ENCODE data around the gene VWF.
"Not testable (repeated sequence)": the region's sequence is repeated elsewhere in the genome, so short reads cannot be mapped to it uniquely, and the experiment has no call there.

VWF gene

DNA sequence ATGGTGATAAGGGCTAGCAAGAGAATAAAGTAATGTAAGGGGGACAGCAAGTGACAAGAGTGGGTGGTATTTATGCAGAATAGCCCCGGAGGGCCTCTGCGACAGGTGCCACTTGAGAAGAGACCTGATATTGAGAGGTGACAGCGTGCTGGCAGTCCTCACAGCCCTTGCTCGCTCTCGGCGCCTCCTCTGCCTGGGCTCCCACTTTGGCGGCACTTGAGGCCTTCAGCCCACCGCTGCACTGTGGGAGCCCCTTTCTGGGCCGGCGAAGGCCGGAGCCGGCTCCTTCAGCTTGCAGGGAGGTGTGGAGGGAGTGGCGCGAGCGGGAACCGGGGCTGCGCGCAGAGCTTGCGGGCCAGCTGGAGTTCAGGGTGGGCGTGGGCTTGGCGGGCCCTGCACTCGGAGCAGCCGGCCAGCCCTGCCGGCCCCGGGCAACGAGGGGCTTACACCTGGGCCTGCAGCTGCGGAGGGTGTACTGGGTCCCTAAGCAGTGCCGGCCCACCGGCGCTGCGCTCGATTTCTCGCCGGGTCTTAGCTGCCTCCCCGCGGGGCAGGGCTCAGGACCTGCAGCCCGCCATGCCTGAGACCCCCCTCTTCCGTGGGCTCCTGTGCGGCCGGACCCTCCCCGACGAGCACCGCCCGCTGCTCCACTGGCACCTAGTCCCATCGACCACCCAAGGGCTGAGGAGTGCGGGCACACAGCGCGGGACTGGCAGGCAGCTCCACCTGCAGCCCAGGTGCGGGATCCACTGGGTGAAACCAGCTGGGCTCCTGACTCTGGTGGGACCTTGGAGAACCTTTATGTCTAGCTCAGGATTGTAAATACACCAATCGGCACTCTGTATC, 34.9 kb upstream of the VWF start:
- H3K9me3 ChIP-seq (ENCODE audit: control insufficient read depth, insufficient read depth, low read length); H3K4me3 ChIP-seq (ENCODE audit: low read depth, low read length); H3K4me1 ChIP-seq (ENCODE audit: control insufficient read depth, insufficient read depth, low read length); H3K36me3 ChIP-seq (ENCODE audit: control insufficient read depth, insufficient read depth, low read length); H3K27me3 ChIP-seq (ENCODE audit: control insufficient read depth, insufficient read depth, low read length); H3K9ac ChIP-seq (ENCODE audit: low read depth, low read length): not testable (repeated sequence)

DNA sequence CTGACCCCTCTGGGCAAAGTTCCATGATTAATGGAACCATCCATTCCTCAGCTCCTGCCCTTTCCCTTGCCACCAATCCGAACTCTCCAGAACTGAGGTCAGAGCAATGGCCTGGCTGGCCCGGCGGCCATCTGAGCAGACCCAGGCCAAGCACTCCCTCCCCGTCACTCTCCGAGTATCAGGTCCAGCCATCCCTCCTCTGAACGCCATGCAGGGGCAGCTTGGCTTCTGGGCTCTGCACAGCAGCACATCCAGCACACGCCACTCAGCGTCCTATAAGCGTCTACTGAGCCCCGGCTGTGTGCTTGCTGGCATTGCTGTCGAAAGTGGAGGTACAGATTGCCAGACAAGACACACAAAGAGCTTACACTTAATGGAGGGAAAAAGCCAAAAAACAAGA, 34.3 kb upstream of the VWF start:
- Histone ChIP-seq H3K27me3 (ENCODE audit: control insufficient read depth, insufficient read depth, low read length) (no peaks in the 10 kb centered on the region), H3K9me3 (ENCODE audit: control insufficient read depth, insufficient read depth, low read length) (no peaks in the 10 kb centered on the region), H3K4me3 (ENCODE audit: low read depth, low read length) (no peak overlapping the region), H3K4me1 (ENCODE audit: control insufficient read depth, insufficient read depth, low read length) (no peaks in the 10 kb centered on the region), H3K9ac (ENCODE audit: low read depth, low read length) (no peak overlapping the region), H3K36me3 (ENCODE audit: control insufficient read depth, insufficient read depth, low read length) (no peaks in the 10 kb centered on the region)

DNA sequence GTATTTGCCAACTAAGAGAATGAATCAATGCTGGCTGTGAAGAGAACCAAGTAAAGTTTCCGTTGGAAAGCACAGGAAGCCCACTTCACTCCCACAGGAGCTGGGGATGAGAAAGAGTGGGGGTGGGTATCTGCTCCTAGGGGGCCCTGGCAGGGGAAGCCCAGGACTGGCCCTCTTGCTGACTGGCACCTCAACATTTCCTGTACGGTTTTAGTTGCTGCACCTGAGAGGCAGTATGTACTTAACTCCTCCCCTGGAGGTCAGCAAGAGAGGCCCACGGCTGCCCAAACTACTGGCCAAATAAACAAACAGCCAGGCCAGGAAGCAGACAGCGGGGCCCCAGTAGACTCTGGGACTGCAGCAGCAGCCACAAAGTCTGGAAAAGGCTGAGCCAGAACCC, 33.8 kb upstream of the VWF start:
- no peak overlapping the region for H3K4me3 ChIP-seq (ENCODE audit: low read depth, low read length)
- H3K9me3 ChIP-seq (ENCODE audit: control insufficient read depth, insufficient read depth, low read length) = no peaks in the 10 kb centered on the region
- no peaks in the 10 kb centered on the region for H3K4me1 ChIP-seq (ENCODE audit: control insufficient read depth, insufficient read depth, low read length)
- H3K9ac ChIP-seq (ENCODE audit: low read depth, low read length) = no peak overlapping the region
- H3K36me3 ChIP-seq (ENCODE audit: control insufficient read depth, insufficient read depth, low read length) = no peaks in the 10 kb centered on the region
- H3K27me3 ChIP-seq (ENCODE audit: control insufficient read depth, insufficient read depth, low read length) = no peaks in the 10 kb centered on the region

DNA sequence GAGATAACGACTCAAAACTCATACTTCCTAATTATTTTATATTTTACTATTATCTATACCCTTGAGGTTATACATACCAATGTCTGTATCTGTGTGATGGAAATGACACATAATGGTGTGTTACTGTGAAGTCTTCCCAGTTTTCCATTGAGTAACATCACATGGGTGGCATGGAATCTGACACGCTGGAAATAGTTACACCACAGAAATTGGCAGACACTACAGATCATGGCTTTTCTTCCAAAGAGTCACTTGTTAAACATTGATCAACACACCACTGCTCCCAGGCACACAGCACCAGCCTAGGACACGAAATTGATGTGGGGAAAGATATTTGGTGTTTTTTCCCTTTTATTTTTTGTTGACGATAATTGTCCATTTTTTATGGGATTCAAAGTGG, 33.0 kb upstream of the VWF start:
- Histone ChIP-seq H3K9ac (ENCODE audit: low read depth, low read length) (no peak overlapping the region), H3K9me3 (ENCODE audit: control insufficient read depth, insufficient read depth, low read length) (no peaks in the 10 kb centered on the region), H3K4me1 (ENCODE audit: control insufficient read depth, insufficient read depth, low read length) (no peaks in the 10 kb centered on the region), H3K27me3 (ENCODE audit: control insufficient read depth, insufficient read depth, low read length) (no peaks in the 10 kb centered on the region), H3K4me3 (ENCODE audit: low read depth, low read length) (no peak overlapping the region), H3K36me3 (ENCODE audit: control insufficient read depth, insufficient read depth, low read length) (no peaks in the 10 kb centered on the region)

DNA sequence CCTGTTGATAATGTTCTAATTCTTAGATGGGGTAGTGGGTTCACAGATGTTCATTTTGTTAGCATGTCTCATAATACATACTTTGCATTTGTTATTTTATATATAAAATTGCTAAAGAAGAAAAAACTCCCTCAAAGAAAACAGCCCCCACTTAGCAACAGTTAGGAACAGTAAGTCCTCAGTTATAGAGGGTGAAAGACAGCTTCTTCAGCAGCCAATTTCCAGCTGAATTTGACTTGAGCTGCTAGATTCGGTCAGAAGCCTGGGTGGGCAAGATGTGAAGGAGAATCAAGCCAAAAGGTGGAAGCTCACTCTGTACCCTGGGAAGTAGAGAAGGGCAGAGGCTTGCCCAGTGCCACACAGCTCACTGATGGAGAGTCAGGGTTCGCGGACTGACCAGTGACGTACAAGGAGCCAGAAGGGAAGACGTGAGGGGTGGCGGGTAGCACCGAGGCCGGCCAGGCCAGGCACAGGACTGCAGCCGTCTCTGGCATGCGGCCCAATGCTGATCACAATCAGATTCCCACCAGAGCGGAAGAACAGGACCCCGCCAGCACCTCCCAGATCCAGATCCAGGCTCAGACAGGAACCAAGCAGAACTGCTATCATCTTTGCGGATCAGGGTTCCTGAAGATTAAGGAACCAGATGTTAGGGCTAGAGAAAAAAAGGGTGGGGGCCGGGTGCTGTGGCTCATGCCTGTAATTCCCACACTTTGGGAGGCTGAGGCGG, 30.4 kb upstream of the VWF start:
- H3K36me3 ChIP-seq (ENCODE audit: control insufficient read depth, insufficient read depth, low read length) = no peaks in the 10 kb centered on the region
- no peaks in the 10 kb centered on the region for H3K27me3 ChIP-seq (ENCODE audit: control insufficient read depth, insufficient read depth, low read length)
- H3K4me3 ChIP-seq (ENCODE audit: low read depth, low read length) = no peak overlapping the region
- H3K9ac ChIP-seq (ENCODE audit: low read depth, low read length) = no peak overlapping the region
- no peaks in the 10 kb centered on the region for H3K9me3 ChIP-seq (ENCODE audit: control insufficient read depth, insufficient read depth, low read length)
- no peaks in the 10 kb centered on the region for H3K4me1 ChIP-seq (ENCODE audit: control insufficient read depth, insufficient read depth, low read length)

DNA sequence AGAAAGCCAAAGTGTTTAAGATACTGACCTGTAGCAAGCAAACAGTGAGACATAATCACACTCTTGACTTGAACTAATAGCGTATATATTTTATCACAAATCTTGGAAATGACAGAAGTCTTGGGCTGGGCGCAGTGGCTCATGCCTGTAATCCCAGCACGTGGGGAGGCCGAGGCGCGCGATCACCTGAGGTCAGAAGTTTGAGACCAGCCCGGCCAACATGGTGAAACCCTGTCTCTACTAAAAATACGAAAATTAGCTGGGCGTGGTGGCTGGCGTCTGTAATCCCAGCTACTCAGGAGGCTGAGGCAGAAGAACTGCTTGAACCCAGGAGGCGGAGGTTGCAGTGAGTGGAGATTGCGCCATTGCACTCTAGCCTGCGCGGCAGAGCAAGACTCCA, 24.3 kb upstream of the VWF start:
- not testable (repeated sequence) for H3K4me1 ChIP-seq (ENCODE audit: control insufficient read depth, insufficient read depth, low read length); H3K4me3 ChIP-seq (ENCODE audit: low read depth, low read length); H3K9me3 ChIP-seq (ENCODE audit: control insufficient read depth, insufficient read depth, low read length); H3K9ac ChIP-seq (ENCODE audit: low read depth, low read length); H3K27me3 ChIP-seq (ENCODE audit: control insufficient read depth, insufficient read depth, low read length); H3K36me3 ChIP-seq (ENCODE audit: control insufficient read depth, insufficient read depth, low read length)

DNA sequence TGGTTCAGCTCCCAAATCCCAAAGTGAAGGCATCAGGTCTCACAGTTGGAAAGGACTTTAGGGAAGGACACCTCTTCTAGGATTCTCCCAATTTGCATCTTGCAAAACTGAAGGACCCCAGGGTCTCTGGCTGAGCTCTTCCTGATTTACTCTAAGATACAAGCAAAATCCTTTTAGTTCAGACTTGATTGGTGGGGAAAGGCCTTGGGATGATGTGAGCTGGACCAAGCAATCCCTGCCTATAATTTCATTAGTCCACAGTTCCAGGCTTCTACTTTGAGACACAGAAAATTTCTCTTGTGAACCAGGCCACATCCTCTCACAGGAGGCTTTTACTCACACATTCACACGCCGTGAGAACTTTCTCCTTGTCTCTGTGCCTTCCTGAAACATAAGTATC, 23.6 kb upstream of the VWF start:
- Histone ChIP-seq H3K9me3 (ENCODE audit: control insufficient read depth, insufficient read depth, low read length) (no peaks in the 10 kb centered on the region), H3K27me3 (ENCODE audit: control insufficient read depth, insufficient read depth, low read length) (no peaks in the 10 kb centered on the region), H3K4me3 (ENCODE audit: low read depth, low read length) (no peak overlapping the region), H3K36me3 (ENCODE audit: control insufficient read depth, insufficient read depth, low read length) (no peaks in the 10 kb centered on the region), H3K4me1 (ENCODE audit: control insufficient read depth, insufficient read depth, low read length) (no peaks in the 10 kb centered on the region), H3K9ac (ENCODE audit: low read depth, low read length) (no peak overlapping the region)

DNA sequence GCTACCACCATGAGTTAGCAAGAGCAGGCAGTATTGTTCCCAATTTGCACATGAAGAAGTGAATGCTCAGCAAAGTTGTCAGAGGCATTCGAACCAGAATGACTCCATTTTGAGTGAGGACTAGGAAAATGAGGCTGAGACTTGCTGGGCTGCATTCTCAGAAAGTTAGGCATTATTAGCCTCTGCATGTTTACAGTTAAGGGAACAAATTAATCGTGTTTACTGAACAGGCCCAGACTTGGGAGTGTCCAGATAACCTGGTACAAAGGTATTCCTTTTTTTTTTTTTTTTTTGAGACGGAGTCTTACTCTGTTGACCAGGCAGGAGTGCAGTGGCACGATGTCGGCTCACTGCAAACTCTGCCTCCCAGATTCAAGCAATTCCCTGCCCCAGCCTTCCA, 22.5 kb upstream of the VWF start:
- Histone ChIP-seq H3K36me3 (ENCODE audit: control insufficient read depth, insufficient read depth, low read length) (no peaks in the 10 kb centered on the region), H3K9ac (ENCODE audit: low read depth, low read length) (no peak overlapping the region), H3K27me3 (ENCODE audit: control insufficient read depth, insufficient read depth, low read length) (no peaks in the 10 kb centered on the region), H3K4me1 (ENCODE audit: control insufficient read depth, insufficient read depth, low read length) (no peaks in the 10 kb centered on the region), H3K4me3 (ENCODE audit: low read depth, low read length) (no peak overlapping the region), H3K9me3 (ENCODE audit: control insufficient read depth, insufficient read depth, low read length) (no peaks in the 10 kb centered on the region)

DNA sequence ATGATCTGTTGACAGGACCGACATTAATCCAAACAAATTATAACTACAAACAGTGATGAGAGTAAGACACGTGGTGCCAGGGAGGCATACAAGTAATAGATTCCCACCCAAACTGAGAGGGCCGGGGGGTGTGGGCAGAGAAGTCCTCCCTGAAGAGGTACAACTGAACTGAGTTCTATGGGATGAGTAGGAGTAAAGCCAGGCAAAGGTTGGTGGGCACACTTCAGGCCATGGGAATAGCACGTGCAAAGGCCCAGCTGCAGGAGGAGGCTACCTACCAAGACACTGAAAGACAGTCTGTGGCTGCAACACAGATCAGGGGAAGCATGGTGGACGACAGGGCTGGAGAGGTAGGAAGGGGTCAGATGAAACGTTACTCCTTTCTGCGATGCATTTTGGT, 22.0 kb upstream of the VWF start:
- Histone ChIP-seq H3K4me1 (ENCODE audit: control insufficient read depth, insufficient read depth, low read length) (no peaks in the 10 kb centered on the region), H3K36me3 (ENCODE audit: control insufficient read depth, insufficient read depth, low read length) (no peaks in the 10 kb centered on the region), H3K4me3 (ENCODE audit: low read depth, low read length) (no peak overlapping the region), H3K9me3 (ENCODE audit: control insufficient read depth, insufficient read depth, low read length) (no peaks in the 10 kb centered on the region), H3K9ac (ENCODE audit: low read depth, low read length) (no peak overlapping the region), H3K27me3 (ENCODE audit: control insufficient read depth, insufficient read depth, low read length) (no peaks in the 10 kb centered on the region)

DNA sequence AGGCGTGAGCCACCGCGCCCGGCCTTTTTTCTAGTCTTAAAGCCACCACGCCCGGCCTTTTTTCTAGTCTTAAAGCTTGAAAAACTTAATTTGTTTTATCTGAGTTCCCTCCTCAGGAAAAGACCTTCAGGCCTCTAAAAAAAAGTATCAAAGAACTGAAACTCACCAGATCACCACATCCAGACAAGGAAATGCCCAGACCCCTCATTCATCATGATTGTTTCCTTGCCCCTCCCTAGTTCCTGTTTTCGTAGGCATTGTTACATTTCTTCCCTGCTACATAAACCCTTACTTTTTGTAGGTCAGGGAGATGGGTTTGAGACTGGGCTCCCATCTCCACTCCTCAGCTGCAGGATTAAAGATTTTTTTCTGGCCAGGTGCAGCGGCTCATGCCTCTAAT, 21.1 kb upstream of the VWF start:
- Histone ChIP-seq H3K4me1 (ENCODE audit: control insufficient read depth, insufficient read depth, low read length) (no peaks in the 10 kb centered on the region), H3K4me3 (ENCODE audit: low read depth, low read length) (no peak overlapping the region), H3K36me3 (ENCODE audit: control insufficient read depth, insufficient read depth, low read length) (no peaks in the 10 kb centered on the region), H3K9me3 (ENCODE audit: control insufficient read depth, insufficient read depth, low read length) (no peaks in the 10 kb centered on the region), H3K27me3 (ENCODE audit: control insufficient read depth, insufficient read depth, low read length) (no peaks in the 10 kb centered on the region), H3K9ac (ENCODE audit: low read depth, low read length) (no peak overlapping the region)

DNA sequence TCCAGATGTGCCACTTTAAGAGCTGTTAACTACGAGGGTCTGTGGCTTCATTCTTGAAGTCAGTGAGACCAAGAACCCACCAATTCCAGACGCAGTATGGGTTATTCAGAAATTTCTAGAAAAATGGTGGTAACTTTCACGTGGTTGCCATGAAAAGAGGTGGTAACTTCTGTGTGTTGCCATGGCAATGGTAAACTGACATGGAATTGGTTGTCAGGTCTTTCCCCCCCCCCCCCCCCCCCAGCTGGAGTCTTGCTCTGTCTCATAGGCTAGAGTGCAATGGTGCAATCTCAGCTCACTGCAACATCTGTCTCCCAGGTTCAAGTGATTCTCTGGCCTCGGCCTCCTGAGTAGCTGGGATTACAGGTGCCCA, 18.8 kb upstream of the VWF start:
- Histone ChIP-seq H3K27me3 (ENCODE audit: control insufficient read depth, insufficient read depth, low read length) (no peaks in the 10 kb centered on the region), H3K4me3 (ENCODE audit: low read depth, low read length) (no peak overlapping the region), H3K4me1 (ENCODE audit: control insufficient read depth, insufficient read depth, low read length) (no peaks in the 10 kb centered on the region), H3K9me3 (ENCODE audit: control insufficient read depth, insufficient read depth, low read length) (no peaks in the 10 kb centered on the region), H3K36me3 (ENCODE audit: control insufficient read depth, insufficient read depth, low read length) (no peaks in the 10 kb centered on the region), H3K9ac (ENCODE audit: low read depth, low read length) (no peak overlapping the region)
